Tibial nerve (tissue), 3 donors: ENCODE data around the gene NFATC2.

ENCODE experiments used
- CTCF ChIP-seq, 5 experiments: fragments of 200-600 bp in 3 of 5; fragments of 450-650 bp in 2 of 5; sonication (generic) in 3 of 5; IDR thresholded peaks; one replicate each; pipeline ENCODE4 v1.5.1; 2016 to 2019; ENCODE audit warnings: antibody characterized with exemption in 5 of 5, mild to moderate bottlenecking in 3 of 5, moderate library complexity in 2 of 5
- POLR2A ChIP-seq, 2 donors: fragments of 450-650 bp; IDR thresholded peaks; one replicate each; pipeline ENCODE4 v1.6.1; 2017; ENCODE audit warnings: antibody characterized with exemption in 2 of 2, mild to moderate bottlenecking in 2 of 2, moderate library complexity in 2 of 2

- TF ChIP-seq CTCF (IDR thresholded peaks at IDR 0.05) = no peak
- TF ChIP-seq POLR2A (IDR thresholded peaks at IDR 0.05) = no peak
Observed at GRCh38 chr20:51438136-51438535, 104.4 kb downstream of the NFATC2 start.
